ENCODE data around the gene GP1BB. TPM values are rescaled to one million over a fixed set of nuclear protein-coding genes. Genes with fewer than 3 reads are reported as not detected.

The GP1BB gene
- polyA plus RNA-seq, 3 donors, result 0.13 to 1.5 (median 0.26) TPM

DNA sequence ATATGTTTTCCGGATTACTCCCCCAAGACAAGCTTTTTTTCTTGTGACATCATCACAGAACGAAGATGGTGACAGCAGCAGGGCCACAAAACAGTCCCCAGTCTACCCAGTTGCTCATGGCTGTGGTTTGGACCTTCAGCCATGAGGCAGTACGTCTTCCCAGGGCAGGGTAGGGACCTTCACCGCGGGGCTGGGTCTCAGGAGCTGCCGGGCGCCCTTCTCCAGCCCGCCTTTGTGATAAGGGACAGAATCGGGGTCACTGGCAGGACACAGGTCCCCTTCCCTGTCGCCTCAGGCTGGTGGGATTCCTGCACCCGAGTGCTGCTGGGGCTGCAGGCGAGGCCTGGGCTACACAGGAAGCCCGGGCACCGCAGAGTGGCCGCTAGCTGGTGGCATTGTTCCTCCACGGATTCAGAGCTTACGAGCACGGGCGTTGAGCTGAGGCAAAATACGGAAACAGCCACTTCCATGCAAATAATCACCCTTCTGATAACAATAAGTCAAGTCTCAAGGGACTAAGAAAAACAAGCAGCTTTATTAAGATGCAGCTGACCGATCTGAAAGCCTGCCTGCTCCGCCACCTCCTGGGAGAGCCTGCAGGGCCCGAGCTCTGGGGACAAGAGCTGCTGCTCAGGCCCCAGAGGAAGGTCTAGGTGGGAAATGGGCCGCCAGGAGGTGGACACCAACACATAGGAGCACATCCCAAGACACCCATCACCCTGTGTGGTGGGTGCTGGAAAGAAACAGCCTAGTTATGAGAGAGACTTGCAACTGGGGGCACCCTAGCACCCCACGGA lies 49.5 kb downstream of the GP1BB start:
- Histone ChIP-seq H3K9me3 (replicated peaks in 1 of 2; ENCODE audit: control insufficient read depth in 1 of 2, insufficient read depth in 1 of 2, low read length in 2 of 2) (peaks cover 0 to 8% of the 10 kb centered on the region in 2 donors), H3K4me1 (ENCODE audit: control insufficient read depth in 1 of 2, insufficient read depth in 2 of 2, low read length in 2 of 2) (peaks cover 11 to 13% of the 10 kb centered on the region in 2 donors), H4K20me1 (ENCODE audit: insufficient read depth, low read length) (no peaks in the 10 kb centered on the region), H3K27me3 (ENCODE audit: control insufficient read depth in 2 of 2, insufficient read depth in 2 of 2, low read length in 2 of 2) (peaks cover 8 to 34% of the 10 kb centered on the region in 2 donors), H3K27ac (ENCODE audit: low read depth in 1 of 2, low read length in 2 of 2) (no peak overlapping the region), H3K9ac (ENCODE audit: insufficient read depth, low read length, poor library complexity, severe bottlenecking) (no peak overlapping the region), H3K79me2 (ENCODE audit: insufficient read depth, low read length) (no peaks in the 10 kb centered on the region), H3K36me3 (replicated peaks in 1 of 2; ENCODE audit: control insufficient read depth in 1 of 2, insufficient read depth in 2 of 2, low read length in 2 of 2) (no peaks in the 10 kb centered on the region), H3K4me3 (replicated peaks in 1 of 3; ENCODE audit: low read depth in 2 of 3, low read length in 3 of 3) (no peak overlapping the region), H2AFZ (ENCODE audit: insufficient read depth, low read depth, low read length, poor library complexity, severe bottlenecking) (peak overlapping the region; percentile 59), H3K4me2 (replicated peaks; ENCODE audit: extremely low read depth, low read length, poor library complexity, severe bottlenecking) (no peak overlapping the region)
- Mint-ChIP-seq H3K4me1 (peaks cover 17% of the 10 kb centered on the region), H3K27ac (no peak overlapping the region), H3K36me3 (peaks cover 0 to 2% of the 10 kb centered on the region in 2 donors), H3K9me3 (peaks cover 0 to 9% (median 2%) of the 10 kb centered on the region in 7 donors), H3K4me3 (peak overlapping the region in 1 of 2 donors; percentile 30), H3K27me3 (ENCODE audit: low read depth in 3 of 3) (peaks cover 39 to 68% (median 51%) of the 10 kb centered on the region in 3 donors)
- DNase-seq, result peak in 1 of 3 donors; percentile 19
- TF ChIP-seq CTCF (IDR thresholded peaks at IDR 0.05), result no peak
- intact Hi-C loops (cut with micrococcal nuclease), result no loop called here
- 10% methylated on average over 23 of the region's 25 CpGs for WGBS (ENCODE audit: insufficient coverage)

DNA sequence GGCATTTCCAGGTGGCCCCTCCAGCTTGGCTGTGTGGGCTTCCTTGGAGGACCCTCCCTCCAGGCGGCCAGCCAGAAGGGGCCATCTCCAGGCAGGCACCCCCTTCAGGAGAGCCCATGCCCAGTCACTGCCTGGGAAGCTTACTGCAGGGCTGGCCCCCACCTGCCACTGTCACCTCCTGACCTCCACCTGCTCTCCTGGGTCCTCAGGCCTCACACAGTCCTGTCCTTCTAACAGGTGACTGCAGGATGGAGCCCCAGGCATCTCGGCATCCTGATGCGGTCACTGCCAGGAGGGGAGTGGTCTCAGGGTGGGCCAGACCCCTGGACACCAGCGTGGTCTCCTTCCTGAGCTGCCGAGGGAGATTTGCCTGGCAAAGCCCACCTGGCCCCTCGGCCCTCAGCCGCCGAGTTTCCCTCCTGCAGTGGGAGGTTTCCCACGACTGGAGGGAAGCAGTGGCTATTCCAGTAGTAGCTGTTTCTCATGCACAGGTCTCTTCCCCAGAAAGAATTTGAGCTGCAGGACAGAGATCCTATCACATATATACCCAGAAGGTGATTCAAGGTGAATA lies 50.2 kb downstream of the GP1BB start:
- Histone ChIP-seq H3K36me3 (replicated peaks in 1 of 2; ENCODE audit: control insufficient read depth in 1 of 2, insufficient read depth in 2 of 2, low read length in 2 of 2) (no peaks in the 10 kb centered on the region), H3K4me3 (replicated peaks in 1 of 3; ENCODE audit: low read depth in 2 of 3, low read length in 3 of 3) (no peak overlapping the region), H3K4me1 (ENCODE audit: control insufficient read depth in 1 of 2, insufficient read depth in 2 of 2, low read length in 2 of 2) (peaks cover 7 to 9% of the 10 kb centered on the region in 2 donors), H3K27ac (ENCODE audit: low read depth in 1 of 2, low read length in 2 of 2) (no peak overlapping the region), H3K9me3 (replicated peaks in 1 of 2; ENCODE audit: control insufficient read depth in 1 of 2, insufficient read depth in 1 of 2, low read length in 2 of 2) (peaks cover 0 to 1% of the 10 kb centered on the region in 2 donors), H2AFZ (ENCODE audit: insufficient read depth, low read depth, low read length, poor library complexity, severe bottlenecking) (no peak overlapping the region), H3K27me3 (ENCODE audit: control insufficient read depth in 2 of 2, insufficient read depth in 2 of 2, low read length in 2 of 2) (peaks cover 1 to 27% of the 10 kb centered on the region in 2 donors), H4K20me1 (ENCODE audit: insufficient read depth, low read length) (no peaks in the 10 kb centered on the region), H3K79me2 (ENCODE audit: insufficient read depth, low read length) (no peaks in the 10 kb centered on the region), H3K9ac (ENCODE audit: insufficient read depth, low read length, poor library complexity, severe bottlenecking) (no peak overlapping the region), H3K4me2 (replicated peaks; ENCODE audit: extremely low read depth, low read length, poor library complexity, severe bottlenecking) (no peak overlapping the region)
- no peak for TF ChIP-seq CTCF (IDR thresholded peaks at IDR 0.05)
- no peaks in the 10 kb centered on the region for H3K36me3 Mint-ChIP-seq
- no peak overlapping the region for H3K4me3 Mint-ChIP-seq
- H3K27me3 Mint-ChIP-seq (ENCODE audit: low read depth in 3 of 3), result peaks cover 34 to 68% (median 44%) of the 10 kb centered on the region in 3 donors
- intact Hi-C loops (cut with micrococcal nuclease), result no loop called here
- WGBS (ENCODE audit: insufficient coverage), result 88% methylated on average over 8 of the region's 9 CpGs
- H3K9me3 Mint-ChIP-seq, result peaks cover 0 to 9% (median 0%) of the 10 kb centered on the region in 7 donors
- no peak for DNase-seq
- H3K27ac Mint-ChIP-seq, result no peak overlapping the region
- peaks cover 15% of the 10 kb centered on the region for H3K4me1 Mint-ChIP-seq

Other genes with a start within 250 kb of the GP1BB start
- gene UFD1, start 244.3 kb upstream of the GP1BB start, polyA plus RNA-seq, result 10 to 100 TPM; 57.0 to 82.5 (median 68.5) TPM
- gene CDC45, start 243.6 kb upstream of the GP1BB start, polyA plus RNA-seq, result under 1 TPM in 1 of 3 donors, not detected in 2; 0.04 TPM
- gene CLDN5, start 199.1 kb upstream of the GP1BB start, polyA plus RNA-seq, result under 1 TPM; 0.05 to 0.35 (median 0.27) TPM
- under 1 TPM in 2 of 3 donors, not detected in 1; 0.50 to 0.64 TPM for gene SEPTIN5, start 9.0 kb upstream of the GP1BB start, polyA plus RNA-seq
- not detected for gene TBX1, start 37.2 kb downstream of the GP1BB start, polyA plus RNA-seq
- 1 to 10 TPM; 3.4 to 6.0 (median 4.8) TPM for gene GNB1L, start 131.3 kb downstream of the GP1BB start, polyA plus RNA-seq
- 1 to 10 TPM; 1.4 to 6.5 (median 1.5) TPM for gene RTL10, start 131.3 kb downstream of the GP1BB start, polyA plus RNA-seq
- 100 to 1,000 TPM; 314 to 400 (median 329) TPM for gene COMT, start 218.2 kb downstream of the GP1BB start, polyA plus RNA-seq
- gene TXNRD2, start 218.3 kb downstream of the GP1BB start, polyA plus RNA-seq, result 10 to 100 TPM; 24.9 to 54.9 (median 30.8) TPM